ENCODE results near the gene GM2A. TPM values are rescaled to one million over a fixed set of nuclear protein-coding genes. Genes with fewer than 3 reads are reported as not detected.
A peak's percentile ranks its signal among the peaks of the same experiment; 100 is the strongest.

The GM2A gene
- total and polyA plus RNA-seq, 2 of the 13 experiments (the other 11 are each of a cell fraction or from before 2014, with no cell fraction given), result 14.6 to 29.6 TPM

DNA sequence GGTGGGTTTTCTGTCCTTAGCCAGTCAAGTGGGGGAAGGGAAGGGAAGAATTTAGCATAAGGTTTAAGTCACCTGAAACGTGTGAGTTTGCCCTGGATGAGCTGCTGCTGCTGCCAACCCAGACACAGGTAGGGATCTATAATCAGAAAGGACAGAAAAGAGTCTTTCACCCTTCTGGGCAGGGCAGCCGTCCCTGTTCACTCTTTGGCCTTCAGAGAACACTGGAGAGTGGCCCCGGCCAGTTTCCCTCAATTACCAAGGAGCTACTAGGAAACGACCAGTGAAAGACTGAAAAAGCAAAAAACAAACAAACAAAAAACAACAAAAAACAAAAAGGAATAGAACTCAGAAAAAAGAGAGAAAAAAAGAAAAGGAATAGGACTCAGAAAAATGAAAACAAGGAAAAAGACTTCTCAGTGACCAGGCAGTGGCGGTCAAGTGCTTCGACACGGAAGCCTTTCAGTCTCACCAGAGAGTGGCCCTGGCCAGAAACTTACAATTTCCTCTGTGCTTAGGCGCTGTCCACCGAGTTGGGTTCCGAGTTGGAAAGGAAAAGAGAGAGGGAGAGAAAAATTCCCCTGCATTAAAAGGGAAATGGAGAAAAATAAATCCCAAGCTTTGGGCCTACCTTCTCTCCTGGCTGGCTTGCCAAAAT is 2.5 kb upstream of the GM2A start (continued):
- TF ChIP-seq, protein P1, sequence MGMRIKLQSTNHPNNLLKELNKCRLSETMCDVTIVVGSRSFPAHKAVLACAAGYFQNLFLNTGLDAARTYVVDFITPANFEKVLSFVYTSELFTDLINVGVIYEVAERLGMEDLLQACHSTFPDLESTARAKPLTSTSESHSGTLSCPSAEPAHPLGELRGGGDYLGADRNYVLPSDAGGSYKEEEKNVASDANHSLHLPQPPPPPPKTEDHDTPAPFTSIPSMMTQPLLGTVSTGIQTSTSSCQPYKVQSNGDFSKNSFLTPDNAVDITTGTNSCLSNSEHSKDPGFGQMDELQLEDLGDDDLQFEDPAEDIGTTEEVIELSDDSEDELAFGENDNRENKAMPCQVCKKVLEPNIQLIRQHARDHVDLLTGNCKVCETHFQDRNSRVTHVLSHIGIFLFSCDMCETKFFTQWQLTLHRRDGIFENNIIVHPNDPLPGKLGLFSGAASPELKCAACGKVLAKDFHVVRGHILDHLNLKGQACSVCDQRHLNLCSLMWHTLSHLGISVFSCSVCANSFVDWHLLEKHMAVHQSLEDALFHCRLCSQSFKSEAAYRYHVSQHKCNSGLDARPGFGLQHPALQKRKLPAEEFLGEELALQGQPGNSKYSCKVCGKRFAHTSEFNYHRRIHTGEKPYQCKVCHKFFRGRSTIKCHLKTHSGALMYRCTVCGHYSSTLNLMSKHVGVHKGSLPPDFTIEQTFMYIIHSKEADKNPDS (CRISPR knock-in tag; IDR thresholded peaks at IDR 0.05), result no peak
- TF ChIP-seq, protein P2, sequence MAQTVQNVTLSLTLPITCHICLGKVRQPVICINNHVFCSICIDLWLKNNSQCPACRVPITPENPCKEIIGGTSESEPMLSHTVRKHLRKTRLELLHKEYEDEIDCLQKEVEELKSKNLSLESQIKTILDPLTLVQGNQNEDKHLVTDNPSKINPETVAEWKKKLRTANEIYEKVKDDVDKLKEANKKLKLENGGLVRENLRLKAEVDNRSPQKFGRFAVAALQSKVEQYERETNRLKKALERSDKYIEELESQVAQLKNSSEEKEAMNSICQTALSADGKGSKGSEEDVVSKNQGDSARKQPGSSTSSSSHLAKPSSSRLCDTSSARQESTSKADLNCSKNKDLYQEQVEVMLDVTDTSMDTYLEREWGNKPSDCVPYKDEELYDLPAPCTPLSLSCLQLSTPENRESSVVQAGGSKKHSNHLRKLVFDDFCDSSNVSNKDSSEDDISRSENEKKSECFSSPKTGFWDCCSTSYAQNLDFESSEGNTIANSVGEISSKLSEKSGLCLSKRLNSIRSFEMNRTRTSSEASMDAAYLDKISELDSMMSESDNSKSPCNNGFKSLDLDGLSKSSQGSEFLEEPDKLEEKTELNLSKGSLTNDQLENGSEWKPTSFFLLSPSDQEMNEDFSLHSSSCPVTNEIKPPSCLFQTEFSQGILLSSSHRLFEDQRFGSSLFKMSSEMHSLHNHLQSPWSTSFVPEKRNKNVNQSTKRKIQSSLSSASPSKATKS (CRISPR knock-in tag; IDR thresholded peaks at IDR 0.05), result no peak
- TF ChIP-seq ZNF382 (CRISPR knock-in tag; IDR thresholded peaks at IDR 0.05; ENCODE audit: borderline replicate concordance) (no peak), ZNF552 (CRISPR knock-in tag; IDR thresholded peaks at IDR 0.05; ENCODE audit: borderline replicate concordance) (no peak), ZNF547 (CRISPR knock-in tag; IDR thresholded peaks at IDR 0.05) (no peak), ZNF83 (CRISPR knock-in tag; IDR thresholded peaks at IDR 0.05; ENCODE audit: borderline replicate concordance) (no peak), ERF (CRISPR knock-in tag; IDR thresholded peaks at IDR 0.05) (0 out of 2 replicates have a peak, but pooled peaks have one; percentile 19), FOSL1 (CRISPR knock-in tag; IDR thresholded peaks at IDR 0.05; ENCODE audit: borderline replicate concordance) (no peak), ZNF883 (CRISPR knock-in tag; IDR thresholded peaks at IDR 0.05; ENCODE audit: not compliant biosample characterization) (no peak), NFATC3 (CRISPR knock-in tag; IDR thresholded peaks at IDR 0.05) (no peak), HOXA5 (CRISPR knock-in tag; IDR thresholded peaks at IDR 0.05) (no peak), EZH2 (conservative IDR thresholded peaks at IDR 0.05; ENCODE audit: low read depth, low read length) (no peak), GATAD2A (CRISPR knock-in tag; IDR thresholded peaks at IDR 0.05) (no peak)
- TF ChIP-seq, protein P3, sequence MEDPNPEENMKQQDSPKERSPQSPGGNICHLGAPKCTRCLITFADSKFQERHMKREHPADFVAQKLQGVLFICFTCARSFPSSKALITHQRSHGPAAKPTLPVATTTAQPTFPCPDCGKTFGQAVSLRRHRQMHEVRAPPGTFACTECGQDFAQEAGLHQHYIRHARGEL (CRISPR knock-in tag; IDR thresholded peaks at IDR 0.05), result no peak
- TF ChIP-seq, protein P4, sequence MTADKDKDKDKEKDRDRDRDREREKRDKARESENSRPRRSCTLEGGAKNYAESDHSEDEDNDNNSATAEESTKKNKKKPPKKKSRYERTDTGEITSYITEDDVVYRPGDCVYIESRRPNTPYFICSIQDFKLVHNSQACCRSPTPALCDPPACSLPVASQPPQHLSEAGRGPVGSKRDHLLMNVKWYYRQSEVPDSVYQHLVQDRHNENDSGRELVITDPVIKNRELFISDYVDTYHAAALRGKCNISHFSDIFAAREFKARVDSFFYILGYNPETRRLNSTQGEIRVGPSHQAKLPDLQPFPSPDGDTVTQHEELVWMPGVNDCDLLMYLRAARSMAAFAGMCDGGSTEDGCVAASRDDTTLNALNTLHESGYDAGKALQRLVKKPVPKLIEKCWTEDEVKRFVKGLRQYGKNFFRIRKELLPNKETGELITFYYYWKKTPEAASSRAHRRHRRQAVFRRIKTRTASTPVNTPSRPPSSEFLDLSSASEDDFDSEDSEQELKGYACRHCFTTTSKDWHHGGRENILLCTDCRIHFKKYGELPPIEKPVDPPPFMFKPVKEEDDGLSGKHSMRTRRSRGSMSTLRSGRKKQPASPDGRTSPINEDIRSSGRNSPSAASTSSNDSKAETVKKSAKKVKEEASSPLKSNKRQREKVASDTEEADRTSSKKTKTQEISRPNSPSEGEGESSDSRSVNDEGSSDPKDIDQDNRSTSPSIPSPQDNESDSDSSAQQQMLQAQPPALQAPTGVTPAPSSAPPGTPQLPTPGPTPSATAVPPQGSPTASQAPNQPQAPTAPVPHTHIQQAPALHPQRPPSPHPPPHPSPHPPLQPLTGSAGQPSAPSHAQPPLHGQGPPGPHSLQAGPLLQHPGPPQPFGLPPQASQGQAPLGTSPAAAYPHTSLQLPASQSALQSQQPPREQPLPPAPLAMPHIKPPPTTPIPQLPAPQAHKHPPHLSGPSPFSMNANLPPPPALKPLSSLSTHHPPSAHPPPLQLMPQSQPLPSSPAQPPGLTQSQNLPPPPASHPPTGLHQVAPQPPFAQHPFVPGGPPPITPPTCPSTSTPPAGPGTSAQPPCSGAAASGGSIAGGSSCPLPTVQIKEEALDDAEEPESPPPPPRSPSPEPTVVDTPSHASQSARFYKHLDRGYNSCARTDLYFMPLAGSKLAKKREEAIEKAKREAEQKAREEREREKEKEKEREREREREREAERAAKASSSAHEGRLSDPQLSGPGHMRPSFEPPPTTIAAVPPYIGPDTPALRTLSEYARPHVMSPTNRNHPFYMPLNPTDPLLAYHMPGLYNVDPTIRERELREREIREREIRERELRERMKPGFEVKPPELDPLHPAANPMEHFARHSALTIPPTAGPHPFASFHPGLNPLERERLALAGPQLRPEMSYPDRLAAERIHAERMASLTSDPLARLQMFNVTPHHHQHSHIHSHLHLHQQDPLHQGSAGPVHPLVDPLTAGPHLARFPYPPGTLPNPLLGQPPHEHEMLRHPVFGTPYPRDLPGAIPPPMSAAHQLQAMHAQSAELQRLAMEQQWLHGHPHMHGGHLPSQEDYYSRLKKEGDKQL (CRISPR knock-in tag; IDR thresholded peaks at IDR 0.05; ENCODE audit: low read depth), result no peak
- TF ChIP-seq, protein P5, sequence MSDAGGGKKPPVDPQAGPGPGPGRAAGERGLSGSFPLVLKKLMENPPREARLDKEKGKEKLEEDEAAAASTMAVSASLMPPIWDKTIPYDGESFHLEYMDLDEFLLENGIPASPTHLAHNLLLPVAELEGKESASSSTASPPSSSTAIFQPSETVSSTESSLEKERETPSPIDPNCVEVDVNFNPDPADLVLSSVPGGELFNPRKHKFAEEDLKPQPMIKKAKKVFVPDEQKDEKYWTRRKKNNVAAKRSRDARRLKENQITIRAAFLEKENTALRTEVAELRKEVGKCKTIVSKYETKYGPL (CRISPR knock-in tag; IDR thresholded peaks at IDR 0.05), result 0 out of 2 replicates have a peak, but pooled peaks have one; percentile 24
- TF ChIP-seq, protein P6, sequence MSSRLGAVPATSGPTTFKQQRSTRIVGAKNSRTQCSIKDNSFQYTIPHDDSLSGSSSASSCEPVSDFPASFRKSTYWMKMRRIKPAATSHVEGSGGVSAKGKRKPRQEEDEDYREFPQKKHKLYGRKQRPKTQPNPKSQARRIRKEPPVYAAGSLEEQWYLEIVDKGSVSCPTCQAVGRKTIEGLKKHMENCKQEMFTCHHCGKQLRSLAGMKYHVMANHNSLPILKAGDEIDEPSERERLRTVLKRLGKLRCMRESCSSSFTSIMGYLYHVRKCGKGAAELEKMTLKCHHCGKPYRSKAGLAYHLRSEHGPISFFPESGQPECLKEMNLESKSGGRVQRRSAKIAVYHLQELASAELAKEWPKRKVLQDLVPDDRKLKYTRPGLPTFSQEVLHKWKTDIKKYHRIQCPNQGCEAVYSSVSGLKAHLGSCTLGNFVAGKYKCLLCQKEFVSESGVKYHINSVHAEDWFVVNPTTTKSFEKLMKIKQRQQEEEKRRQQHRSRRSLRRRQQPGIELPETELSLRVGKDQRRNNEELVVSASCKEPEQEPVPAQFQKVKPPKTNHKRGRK (CRISPR knock-in tag; IDR thresholded peaks at IDR 0.05), result no peak
